ENCODE data around the gene MRPL36. TPM values are rescaled to one million over a fixed set of nuclear protein-coding genes. Genes with fewer than 3 reads are reported as not detected.

The MRPL36 gene
- total and polyA plus RNA-seq, 2 of the 4 experiments (the other 2 are of a cell fraction) = 85.9 to 103 TPM

DNA sequence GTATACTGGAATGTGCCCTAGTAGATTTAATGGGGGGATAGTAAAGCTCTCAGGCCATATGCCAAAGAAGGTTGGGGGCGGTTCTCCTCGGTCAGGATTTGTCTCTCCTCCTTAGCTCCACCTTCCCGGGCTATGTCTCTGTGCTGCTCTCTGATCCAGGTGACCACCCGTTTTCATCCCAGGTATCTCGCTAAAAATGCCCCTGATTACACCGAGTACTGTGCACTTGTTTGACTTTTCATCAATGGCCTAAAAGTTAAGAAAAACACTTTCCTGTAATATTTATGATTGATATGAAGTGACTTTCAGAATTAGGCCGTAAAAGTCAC is 2.3 kb upstream of the MRPL36 start:
- ATAC-seq (ENCODE audit: low read depth) = no peak
- POLR2A ChIA-PET (ENCODE audit: unreplicated experiment) = no interaction called here

More for the DNA sequence above, 2.3 kb upstream of the MRPL36 start:
- dilution Hi-C loops (cut with HindIII; ENCODE audit: low sequenced_read_pairs, unreplicated experiment) = no loop called here
- Histone ChIP-seq H2BK5ac (ENCODE audit: low read depth, low read length, poor library complexity, severe bottlenecking) (peak overlapping the region; percentile 86), H3K4me3 (ENCODE audit: insufficient read depth, low read depth, low read length) (peak overlapping the region; percentile 98), H3K23ac (ENCODE audit: low read depth, low read length) (peak overlapping the region; percentile 85; the same call in 1 of the 2 replicates), H2BK15ac (ENCODE audit: low read depth, low read length) (no peak overlapping the region), H2AK9ac (replicated peaks; ENCODE audit: low read depth, low read length, poor library complexity) (peak overlapping the region; percentile 97), H3K9me1 (ENCODE audit: insufficient read depth, low read length) (0 out of 2 replicates have a peak, but pooled peaks cover 7% of the 10 kb centered on the region), H3K9ac (ENCODE audit: low read depth, low read length) (peak overlapping the region; percentile 97), H2BK120ac (ENCODE audit: low read depth, low read length) (no peak overlapping the region), H3K4me1 (ENCODE audit: control insufficient read depth, insufficient read depth, low read length) (peaks cover 11% of the 10 kb centered on the region), H3K36me3 (ENCODE audit: control insufficient read depth, insufficient read depth, low read length) (peaks cover 48% of the 10 kb centered on the region), H3K9me3 (ENCODE audit: control insufficient read depth, insufficient read depth, low read length) (no peaks in the 10 kb centered on the region), H2AK5ac (ENCODE audit: low read depth, low read length) (0 out of 2 replicates have a peak overlapping the region, but pooled peaks have one; percentile 89), H3K27me3 (ENCODE audit: control insufficient read depth, insufficient read depth, low read length) (no peaks in the 10 kb centered on the region), H2AFZ (replicated peaks; ENCODE audit: low read length, poor library complexity) (no peak overlapping the region), H3K56ac (ENCODE audit: extremely low read depth, insufficient read depth, low read length) (peak overlapping the region; percentile 54), H3K4ac (ENCODE audit: low read depth, low read length) (peak overlapping the region; percentile 39; the same call in 1 of the 2 replicates), H3K79me1 (ENCODE audit: low read depth in 1 of 2, low read length in 2 of 2) (peaks cover 49 to 77% of the 10 kb centered on the region in 2 experiments), H2BK20ac (ENCODE audit: low read depth, low read length) (no peak overlapping the region), H4K5ac (ENCODE audit: low read depth, low read length) (no peak overlapping the region; the same call in 1 of the 2 replicates), H3K14ac (replicated peaks; ENCODE audit: low read depth, low read length) (peak overlapping the region; percentile 84; the same call in 1 of the 2 replicates), H4K20me1 (ENCODE audit: insufficient read depth, low read length) (0 out of 2 replicates have a peak, but pooled peaks cover 5% of the 10 kb centered on the region), H3K27ac (ENCODE audit: insufficient read depth, low read length) (peak overlapping the region; percentile 92), H4K8ac (ENCODE audit: low read depth in 2 of 2, low read length in 2 of 2) (peak overlapping the region; percentile 50 to 98; a peak in 3 of 4 replicates), H3K18ac (ENCODE audit: low read depth, low read length) (no peak overlapping the region), H4K91ac (ENCODE audit: insufficient read depth, low read depth, low read length) (no peak overlapping the region; the same call in 1 of the 2 replicates), H3K4me2 (ENCODE audit: low read depth, low read length) (peak overlapping the region; percentile 88)
- CTCF ChIA-PET = interaction anchor here (1.5 kb wide), 1 partner anchor 38 kb away, joined by 8 read pairs; no protein-coding TSS in a partner anchor
- intact Hi-C loops (cut with micrococcal nuclease) = loop anchor here (2.0 kb wide), 1 partner anchor 37 kb away; no protein-coding TSS in a partner anchor
- WGBS, 2 experiments (ENCODE audit: extremely low coverage in 2 of 2, insufficient read length in 1 of 2) = no CpG with 5 or more reads among the region's 7 CpGs
- in situ Hi-C loops (cut with MboI; ENCODE audit: low sequenced_read_pairs) = no loop called here
- DNase-seq = no peak
- TF ChIP-seq POLR2A (IDR thresholded peaks at IDR 0.05; ENCODE audit: low read depth, low read length) (no peak), CHD1 (IDR thresholded peaks at IDR 0.05; ENCODE audit: low read depth, low read length) (no peak), CEBPB (IDR thresholded peaks at IDR 0.05; ENCODE audit: low read depth, low read length) (no peak), MAFK (IDR thresholded peaks at IDR 0.05; ENCODE audit: low read depth, low read length) (no peak), RAD21 (IDR thresholded peaks at IDR 0.05; ENCODE audit: low read length) (no peak), NFE2L2 (IDR thresholded peaks at IDR 0.05; ENCODE audit: low read depth, low read length) (no peak), MAZ (IDR thresholded peaks at IDR 0.05; ENCODE audit: borderline replicate concordance, low read depth, low read length) (no peak), SMC3 (IDR thresholded peaks at IDR 0.05; ENCODE audit: low read depth, low read length) (no peak), MXI1 (IDR thresholded peaks at IDR 0.05; ENCODE audit: borderline replicate concordance, low read depth, low read length) (no peak), BHLHE40 (IDR thresholded peaks at IDR 0.05; ENCODE audit: low read depth, low read length) (no peak), FOS (IDR thresholded peaks at IDR 0.05; ENCODE audit: low read depth, low read length) (no peak), RCOR1 (IDR thresholded peaks at IDR 0.05; ENCODE audit: insufficient replicate concordance, low read length) (no peak), RFX5 (IDR thresholded peaks at IDR 0.05; ENCODE audit: low read depth, low read length) (no peak), CTCF (conservative IDR thresholded peaks at IDR 0.05; ENCODE audit: low read depth, low read length) (no peak), ELK1 (IDR thresholded peaks at IDR 0.05; ENCODE audit: borderline replicate concordance, low read depth, low read length) (no peak)
- TF ChIP-seq, protein P1, sequence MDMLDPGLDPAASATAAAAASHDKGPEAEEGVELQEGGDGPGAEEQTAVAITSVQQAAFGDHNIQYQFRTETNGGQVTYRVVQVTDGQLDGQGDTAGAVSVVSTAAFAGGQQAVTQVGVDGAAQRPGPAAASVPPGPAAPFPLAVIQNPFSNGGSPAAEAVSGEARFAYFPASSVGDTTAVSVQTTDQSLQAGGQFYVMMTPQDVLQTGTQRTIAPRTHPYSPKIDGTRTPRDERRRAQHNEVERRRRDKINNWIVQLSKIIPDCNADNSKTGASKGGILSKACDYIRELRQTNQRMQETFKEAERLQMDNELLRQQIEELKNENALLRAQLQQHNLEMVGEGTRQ (IDR thresholded peaks at IDR 0.05; ENCODE audit: low read depth, low read length) = no peak
- no TSS peak for BruUV-seq (replicated peaks)

Data from IMR-90 (cell line).